A673 (cell line): ENCODE data around the gene NEDD4L. TPM values are rescaled to one million over a fixed set of nuclear protein-coding genes. Genes with fewer than 3 reads are reported as not detected.

Experiments used
- BruUV-seq: library from RNA; stranded (reverse); fragments of 400-500 nt; replicated peaks from 2 replicates; lab custom pipeline; 2021; lab: Mats Ljungman, UMichigan
- CTCF ChIA-PET: fragments of 300-600 bp; sonication (Branson Sonifier 250); formaldehyde crosslinking; loops from one replicate; lab custom pipeline; 2022; ENCODE audit warnings: antibody characterized with exemption; lab: Charles Lee
- POLR2A ChIA-PET: fragments of 300-600 bp; sonication (Branson Sonifier 250); formaldehyde crosslinking; loops from one replicate; lab custom pipeline; 2022; ENCODE audit warnings: antibody characterized with exemption; ENCODE audit not compliant: low non-redundant PET; lab: Charles Lee
- DNase-seq: peaks from one replicate; pipeline ENCODE4 v3.0.0-alpha.2; 2015; ENCODE audit warnings: low spot score
- H3K27ac ChIP-seq: fragments of 200-600 bp; sonication (generic); 2 replicates; pipeline ENCODE4 v1.5.1; 2016; ENCODE audit warnings: mixed run types, low read depth, mild to moderate bottlenecking, mixed read lengths, antibody characterized with exemption, low read length; ENCODE audit not compliant: poor library complexity, severe bottlenecking
- H3K27me3 ChIP-seq: fragments of 200-600 bp; sonication (generic); replicated peaks from 2 replicates; pipeline ENCODE4 v1.6.1; 2017; ENCODE audit warnings: mixed run types, low read depth, mild to moderate bottlenecking, mixed read lengths, antibody characterized with exemption, low read length; ENCODE audit not compliant: insufficient read depth, poor library complexity
- H3K36me3 ChIP-seq: fragments of 200-600 bp; sonication (generic); 2 replicates; pipeline ENCODE4 v1.6.1; 2016; ENCODE audit warnings: mixed run types, mild to moderate bottlenecking, mixed read lengths, antibody characterized with exemption, low read length; ENCODE audit not compliant: insufficient read depth, poor library complexity, severe bottlenecking
- H3K4me1 ChIP-seq: fragments of 200-600 bp; sonication (generic); 2 replicates; pipeline ENCODE4 v1.6.1; 2017; ENCODE audit warnings: mixed run types, mild to moderate bottlenecking, mixed read lengths, antibody characterized with exemption, low read length; ENCODE audit not compliant: insufficient read depth, poor library complexity, severe bottlenecking
- H3K4me3 ChIP-seq: fragments of 200-600 bp; sonication (generic); 2 replicates; pipeline ENCODE4 v1.5.1; 2016; ENCODE audit warnings: low read depth, mixed run types, mild to moderate bottlenecking, mixed read lengths, low read length; ENCODE audit not compliant: poor library complexity, severe bottlenecking
- H3K9me3 ChIP-seq: fragments of 200-600 bp; sonication (generic); 2 replicates; pipeline ENCODE4 v1.6.1; 2016; ENCODE audit warnings: mixed run types, low read depth, mild to moderate bottlenecking, mixed read lengths, antibody characterized with exemption, low read length; ENCODE audit not compliant: poor library complexity, severe bottlenecking
- EZH2 ChIP-seq: fragments of 200-600 bp; sonication (generic); IDR thresholded peaks from 2 replicates; pipeline ENCODE4 v1.6.1; 2017; ENCODE audit warnings: borderline replicate concordance, low read depth, mild to moderate bottlenecking, mixed read lengths, antibody characterized with exemption, low read length; ENCODE audit not compliant: poor library complexity, severe bottlenecking
- intact Hi-C: fragments of 100-400 bp; cut with micrococcal nuclease; formaldehyde crosslinking; loops from one replicate; pipeline ENCODE4 v1.10.0; 2022; ENCODE audit not compliant: unreplicated experiment
- total RNA-seq: library from RNA; stranded (reverse); gene quantifications from 2 replicates; pipeline ENCODE4 v1.2.3, GENCODE V29; 2021
- TF ChIP-seq, protein P1 (sequence below): fragments of 300-800, 200-600 bp; sonication (generic); conservative IDR thresholded peaks from 2 replicates; pipeline ENCODE4 v1.5.1; 2017; ENCODE audit warnings: low read depth, mild to moderate bottlenecking, antibody characterized with exemption, low read length, moderate library complexity, mixed read lengths

The NEDD4L gene
- total RNA-seq, 1 experiment from 2014 or later: 15.3 TPM

DNA sequence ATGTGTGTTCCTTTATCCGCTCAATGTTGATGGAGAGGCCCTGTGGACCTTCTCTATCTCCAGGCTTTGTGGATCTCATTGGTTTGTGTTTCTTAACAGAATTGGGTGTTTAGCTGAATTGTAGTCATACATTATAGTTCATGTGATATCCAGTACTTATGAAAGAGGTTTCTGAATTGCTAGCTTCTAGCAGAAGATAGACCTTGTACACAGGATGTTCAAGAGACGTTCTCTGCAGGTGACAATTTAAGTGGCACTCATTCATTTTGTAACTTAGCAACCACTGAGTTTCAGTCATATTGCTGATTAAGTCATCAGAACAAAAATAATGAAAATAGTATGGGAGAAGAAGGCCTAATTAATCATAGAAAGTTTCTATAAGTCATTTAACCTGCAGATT, 305.6 kb downstream of the NEDD4L start:
- ChIA-PET CTCF (interaction anchor here (0.6 kb wide), 1 partner anchor 11 kb away, joined by 7 read pairs; no protein-coding TSS in a partner anchor), POLR2A (no interaction called here)
- BruUV-seq: no TSS peak
- TF ChIP-seq, protein P1, sequence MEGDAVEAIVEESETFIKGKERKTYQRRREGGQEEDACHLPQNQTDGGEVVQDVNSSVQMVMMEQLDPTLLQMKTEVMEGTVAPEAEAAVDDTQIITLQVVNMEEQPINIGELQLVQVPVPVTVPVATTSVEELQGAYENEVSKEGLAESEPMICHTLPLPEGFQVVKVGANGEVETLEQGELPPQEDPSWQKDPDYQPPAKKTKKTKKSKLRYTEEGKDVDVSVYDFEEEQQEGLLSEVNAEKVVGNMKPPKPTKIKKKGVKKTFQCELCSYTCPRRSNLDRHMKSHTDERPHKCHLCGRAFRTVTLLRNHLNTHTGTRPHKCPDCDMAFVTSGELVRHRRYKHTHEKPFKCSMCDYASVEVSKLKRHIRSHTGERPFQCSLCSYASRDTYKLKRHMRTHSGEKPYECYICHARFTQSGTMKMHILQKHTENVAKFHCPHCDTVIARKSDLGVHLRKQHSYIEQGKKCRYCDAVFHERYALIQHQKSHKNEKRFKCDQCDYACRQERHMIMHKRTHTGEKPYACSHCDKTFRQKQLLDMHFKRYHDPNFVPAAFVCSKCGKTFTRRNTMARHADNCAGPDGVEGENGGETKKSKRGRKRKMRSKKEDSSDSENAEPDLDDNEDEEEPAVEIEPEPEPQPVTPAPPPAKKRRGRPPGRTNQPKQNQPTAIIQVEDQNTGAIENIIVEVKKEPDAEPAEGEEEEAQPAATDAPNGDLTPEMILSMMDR: no peak
- no peak for TF ChIP-seq EZH2
- H3K4me1 ChIP-seq: no peaks in the 10 kb centered on the region
- intact Hi-C loops: no loop called here
- H3K4me3 ChIP-seq: no peak overlapping the region
- H3K36me3 ChIP-seq: no peaks in the 10 kb centered on the region
- no peaks in the 10 kb centered on the region for H3K27me3 ChIP-seq
- H3K9me3 ChIP-seq: no peaks in the 10 kb centered on the region
- H3K27ac ChIP-seq: no peak overlapping the region
- DNase-seq: no peak

DNA sequence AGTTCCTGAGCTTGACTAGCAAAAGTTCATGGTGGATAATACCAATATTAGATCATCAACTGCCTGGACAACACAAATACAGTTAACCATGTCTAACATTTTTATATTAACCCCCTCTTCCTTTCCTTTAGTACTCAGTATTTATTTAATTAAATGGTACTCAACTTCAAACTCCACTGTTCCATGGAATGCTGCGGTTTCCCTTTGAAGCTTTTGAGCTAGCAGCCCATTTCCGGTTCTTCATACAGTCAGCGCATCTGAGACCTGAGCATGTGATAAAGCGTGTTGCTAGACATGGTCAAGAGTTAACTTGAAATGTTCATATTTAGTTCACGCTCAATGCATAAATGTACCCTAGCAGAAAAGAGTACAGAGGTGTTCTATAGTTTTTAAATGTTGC, 306.5 kb downstream of the NEDD4L start:
- POLR2A ChIA-PET: no interaction called here
- no peaks in the 10 kb centered on the region for H3K4me1 ChIP-seq
- no peaks in the 10 kb centered on the region for H3K27me3 ChIP-seq
- CTCF ChIA-PET: no interaction called here
- no peak for DNase-seq
- H3K27ac ChIP-seq: no peak overlapping the region
- no peak overlapping the region for H3K4me3 ChIP-seq
- H3K36me3 ChIP-seq: no peaks in the 10 kb centered on the region
- H3K9me3 ChIP-seq: no peaks in the 10 kb centered on the region
- no peak for TF ChIP-seq EZH2
- TF ChIP-seq, protein P1: no peak
- no TSS peak for BruUV-seq
- intact Hi-C loops: no loop called here

DNA sequence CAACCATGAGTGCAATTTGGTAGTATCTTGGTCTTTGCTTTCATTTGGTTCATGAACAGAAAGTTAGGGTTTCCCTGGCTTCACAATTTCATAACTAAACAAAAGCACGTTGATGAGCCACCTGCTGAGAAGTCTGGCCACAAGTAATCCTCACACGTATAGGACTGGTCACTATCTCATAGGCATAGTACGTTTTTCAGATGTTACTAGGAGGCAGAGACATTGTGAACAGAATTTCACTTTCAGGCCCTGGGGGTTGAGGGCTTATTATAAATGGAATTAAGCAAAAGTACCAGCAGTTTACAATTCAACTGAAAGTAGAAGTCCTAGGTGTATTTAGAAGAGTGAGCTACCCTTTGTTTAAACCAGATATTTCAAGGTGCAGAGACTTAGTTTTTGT, 307.8 kb downstream of the NEDD4L start:
- ChIA-PET CTCF (no interaction called here), POLR2A (no interaction called here)
- Histone ChIP-seq H3K36me3 (no peaks in the 10 kb centered on the region), H3K9me3 (no peaks in the 10 kb centered on the region), H3K27ac (no peak overlapping the region), H3K4me1 (no peaks in the 10 kb centered on the region), H3K27me3 (no peaks in the 10 kb centered on the region), H3K4me3 (no peak overlapping the region)
- no TSS peak for BruUV-seq
- DNase-seq: no peak
- intact Hi-C loops: no loop called here
- TF ChIP-seq EZH2: no peak
- TF ChIP-seq, protein P1: no peak
